Epidermal melanocyte (primary cell): ENCODE data around the gene FAM98B.
A peak's percentile ranks its signal among the peaks of the same experiment; 100 is the strongest.
"Not testable (repeated sequence)": the region's sequence is repeated elsewhere in the genome, so short reads cannot be mapped to it uniquely, and the experiment has no call there.

Experiments
- DNase-seq: peaks from one replicate; pipeline ENCODE4 v3.0.0; 2011; ENCODE audit warnings: low spot score; ENCODE audit not compliant: insufficient read length

Gene FAM98B

GRCh38 chr15:38453971-38454695 is at the start of gene FAM98B:
FAM98B (plus strand) TSS chr15:38454127; CDS start chr15:38454162, 35 bp downstream.
- peak; percentile 85 for DNase-seq

GRCh38 chr15:38406436-38406835 is 47.5 kb upstream of the FAM98B start:
- no peak for DNase-seq

GRCh38 chr15:38408576-38408975 is 45.4 kb upstream of the FAM98B start:
- DNase-seq: no peak

- no peak for DNase-seq
These were observed 42.0 kb upstream of the FAM98B start for GRCh38 chr15:38411902-38412301.

- no peak for DNase-seq
These were observed 41.5 kb upstream of the FAM98B start for GRCh38 chr15:38412466-38412865.

GRCh38 chr15:38414357-38414756 is 39.6 kb upstream of the FAM98B start:
- peak; percentile 75 for DNase-seq

- DNase-seq: no peak
These were observed 32.7 kb upstream of the FAM98B start for GRCh38 chr15:38421069-38421690.

- DNase-seq: no peak
These were observed 29.8 kb upstream of the FAM98B start for GRCh38 chr15:38424101-38424552.

- DNase-seq: no peak
These were observed 28.7 kb upstream of the FAM98B start for GRCh38 chr15:38425269-38425668.

- no peak for DNase-seq
These were observed 26.5 kb upstream of the FAM98B start for GRCh38 chr15:38427380-38427779.

- no peak for DNase-seq
These were observed 23.7 kb upstream of the FAM98B start for GRCh38 chr15:38430106-38430760.

GRCh38 chr15:38436993-38437392 is 16.9 kb upstream of the FAM98B start:
- no peak for DNase-seq

- not testable (repeated sequence) for DNase-seq
These were observed 16.3 kb upstream of the FAM98B start for GRCh38 chr15:38437603-38438002.

- DNase-seq: no peak
These were observed 15.6 kb upstream of the FAM98B start for GRCh38 chr15:38438031-38438986.

- no peak for DNase-seq
These were observed 13.4 kb upstream of the FAM98B start for GRCh38 chr15:38440353-38441129.

GRCh38 chr15:38441130-38441519 is 12.8 kb upstream of the FAM98B start:
- DNase-seq: no peak

GRCh38 chr15:38454696-38455090 is 766 bp downstream of the FAM98B start:
- DNase-seq: no peak

- DNase-seq: no peak
These were observed 1.2 kb downstream of the FAM98B start for GRCh38 chr15:38455092-38455491.

GRCh38 chr15:38458646-38459045 is 4.7 kb downstream of the FAM98B start:
- no peak for DNase-seq

- no peak for DNase-seq
These were observed 5.6 kb downstream of the FAM98B start for GRCh38 chr15:38459480-38459879.

- no peak for DNase-seq
These were observed 6.6 kb downstream of the FAM98B start for GRCh38 chr15:38460543-38460942.
